NCI-H2227 treated with DMSO at 0.1 percent for 48 hours (cell line): Measurements from ENCODE around the gene ADARB2.

Experiments used
- DNase-seq: peaks from one replicate; lab custom pipeline; 2025; lab: John Stamatoyannopoulos, UW

The ADARB2 gene

GRCh38 chr10:1395481-1396296, 341.6 kb downstream of the ADARB2 start:
- no peak for DNase-seq

- DNase-seq, result no peak
Observed at GRCh38 chr10:1395025-1395480, 342.3 kb downstream of the ADARB2 start.

- no peak for DNase-seq
Observed at GRCh38 chr10:1394155-1394912, 343.0 kb downstream of the ADARB2 start.

- no peak for DNase-seq
Observed at GRCh38 chr10:1393481-1393880, 343.8 kb downstream of the ADARB2 start.

- DNase-seq, result no peak
Observed at GRCh38 chr10:1392127-1392526, 345.2 kb downstream of the ADARB2 start.

- DNase-seq, result no peak
Observed at GRCh38 chr10:1390200-1390599, 347.1 kb downstream of the ADARB2 start.

GRCh38 chr10:1384026-1384425, 353.3 kb downstream of the ADARB2 start:
- no peak for DNase-seq

- no peak for DNase-seq
Observed at GRCh38 chr10:1382711-1383110, 354.6 kb downstream of the ADARB2 start.

- DNase-seq, result no peak
Observed at GRCh38 chr10:1381339-1381738, 356.0 kb downstream of the ADARB2 start.

GRCh38 chr10:1380088-1380671, 357.1 kb downstream of the ADARB2 start:
- no peak for DNase-seq

GRCh38 chr10:1379601-1380000, 357.7 kb downstream of the ADARB2 start:
- DNase-seq, result no peak

GRCh38 chr10:1378473-1378872, 358.9 kb downstream of the ADARB2 start:
- DNase-seq, result no peak

GRCh38 chr10:1377740-1378397, 359.5 kb downstream of the ADARB2 start:
- DNase-seq, result no peak

GRCh38 chr10:1377231-1377630, 360.1 kb downstream of the ADARB2 start:
- no peak for DNase-seq

- DNase-seq, result no peak
Observed at GRCh38 chr10:1376384-1376945, 360.9 kb downstream of the ADARB2 start.

GRCh38 chr10:1375346-1376170, 361.8 kb downstream of the ADARB2 start:
- no peak for DNase-seq

- no peak for DNase-seq
Observed at GRCh38 chr10:1374511-1375345, 362.6 kb downstream of the ADARB2 start.

- DNase-seq, result no peak
Observed at GRCh38 chr10:1373287-1373686, 364.0 kb downstream of the ADARB2 start.

- no peak for DNase-seq
Observed at GRCh38 chr10:1372212-1372611, 365.1 kb downstream of the ADARB2 start.

GRCh38 chr10:1370298-1370697, 367.0 kb downstream of the ADARB2 start:
- no peak for DNase-seq
